GM21529 (cell line): Measurements from ENCODE around the gene FBXL4.

Experiments used
- ATAC-seq: cut with Tn5 transposase; IDR thresholded peaks from one replicate; pipeline ENCODE4 v1.9.1; 2021; ENCODE audit not compliant: unreplicated experiment

FBXL4 gene

DNA sequence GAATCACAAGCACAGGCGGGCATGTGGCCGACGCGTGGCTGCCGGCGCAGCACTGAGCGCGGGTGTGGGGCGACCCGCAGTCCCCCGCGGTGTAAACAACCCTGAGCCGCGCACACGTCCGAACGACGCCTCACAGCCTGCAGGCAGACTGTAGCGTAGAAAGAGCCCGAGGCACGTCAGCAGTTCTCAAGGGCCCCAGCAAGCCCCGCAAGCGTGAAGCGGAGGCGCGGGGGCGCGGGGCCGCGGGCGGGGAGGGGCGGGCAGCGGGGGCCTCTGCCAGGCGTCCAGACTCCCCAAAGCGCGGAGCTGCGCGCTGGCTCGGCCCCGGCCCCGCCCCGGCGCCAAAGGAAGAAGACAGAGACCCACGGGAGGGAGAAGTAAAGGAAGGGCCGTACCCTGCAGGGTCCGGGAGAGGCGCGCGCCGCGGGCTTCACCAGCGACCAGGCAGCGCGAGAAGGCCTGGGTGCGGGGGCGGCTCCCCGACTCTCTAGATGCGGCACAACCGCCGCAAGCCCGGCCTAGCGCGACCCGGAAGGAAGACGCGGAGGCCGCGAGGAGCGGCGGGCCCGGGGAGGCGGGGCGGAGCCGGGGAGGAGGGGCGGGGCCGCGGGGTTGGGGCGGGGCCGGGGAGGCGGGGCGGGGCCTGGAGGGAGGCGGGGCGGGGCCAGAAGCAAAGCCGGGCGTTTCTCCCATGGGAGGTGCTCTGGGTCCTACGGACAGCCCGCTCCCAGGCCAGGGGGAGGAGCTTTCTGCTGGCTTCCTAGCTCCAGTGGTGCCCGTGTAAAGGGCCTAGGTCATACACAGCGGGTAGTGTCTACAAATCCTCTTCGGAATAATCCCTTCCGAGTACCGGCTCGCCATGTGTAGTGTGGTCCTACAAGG is at the start of gene FBXL4:
Gene FBXL4, minus strand, starts transcription at position 536 of the 882 bp plus-strand sequence. CDS start 20,958 bp downstream, outside the sequence.
- peak; percentile 81 for ATAC-seq

DNA sequence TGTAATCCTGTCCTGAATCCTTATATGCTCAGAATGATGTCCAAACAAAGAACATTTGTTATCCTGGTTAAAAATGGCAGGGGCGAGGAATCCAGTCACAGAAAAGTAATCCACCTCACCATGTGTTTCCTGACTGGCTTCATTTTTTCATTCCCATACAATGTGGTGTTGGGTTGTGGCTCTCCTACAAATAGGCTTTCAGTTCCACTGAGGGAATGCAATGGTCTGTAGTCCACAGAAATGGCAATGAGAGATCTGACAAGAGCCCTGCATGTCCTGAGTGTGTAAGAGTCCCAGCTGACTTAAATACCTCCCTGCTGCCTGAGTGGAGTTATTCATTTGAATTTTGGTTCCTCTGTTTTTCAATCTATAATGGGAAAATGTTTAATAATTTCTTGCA is 47.4 kb upstream of the FBXL4 start:
- ATAC-seq, result no peak

DNA sequence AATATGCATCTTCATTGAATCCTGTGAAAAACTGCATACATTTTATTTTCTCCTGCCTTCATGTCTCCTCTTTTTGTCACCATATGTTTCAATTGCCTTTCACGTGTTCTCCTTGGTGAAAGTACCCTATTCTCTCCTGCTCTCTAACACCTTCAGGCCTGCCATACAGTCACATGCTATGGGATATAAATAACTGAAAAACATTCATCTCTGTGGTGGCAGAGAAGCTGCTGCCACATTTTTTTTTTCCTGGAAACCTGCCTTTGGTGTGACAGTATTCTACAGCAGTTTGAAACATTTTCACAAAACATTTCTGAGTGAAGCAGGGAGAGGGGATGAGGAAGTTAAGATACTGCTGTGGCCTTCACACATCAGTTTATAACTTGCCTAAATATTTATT is 44.8 kb upstream of the FBXL4 start:
- ATAC-seq, result no peak

DNA sequence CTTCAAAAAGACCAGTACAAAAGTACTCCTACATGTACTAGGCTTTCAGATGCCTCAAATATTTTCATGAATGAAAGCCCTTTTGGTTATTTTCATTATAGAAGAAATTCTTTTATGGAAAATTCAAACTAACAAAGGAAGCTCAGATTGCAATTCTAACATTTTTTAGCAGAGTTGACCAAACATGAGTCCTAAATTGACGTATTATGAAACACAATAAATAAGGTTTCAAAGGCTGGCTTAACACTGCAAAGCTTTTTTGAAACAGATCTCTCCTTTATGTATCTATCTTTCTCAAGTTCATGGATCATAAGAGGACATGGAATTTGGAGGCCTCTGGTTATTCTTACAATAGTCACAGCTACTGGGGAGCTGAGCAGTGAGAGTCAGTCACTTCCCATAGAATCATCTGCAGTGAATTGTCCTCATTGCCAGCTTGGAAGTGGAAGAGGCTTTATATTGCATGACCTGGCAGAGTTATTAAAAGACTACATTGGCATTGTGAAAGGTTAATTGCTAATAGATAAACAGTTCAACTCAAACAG is 38.4 kb upstream of the FBXL4 start:
- no peak for ATAC-seq

DNA sequence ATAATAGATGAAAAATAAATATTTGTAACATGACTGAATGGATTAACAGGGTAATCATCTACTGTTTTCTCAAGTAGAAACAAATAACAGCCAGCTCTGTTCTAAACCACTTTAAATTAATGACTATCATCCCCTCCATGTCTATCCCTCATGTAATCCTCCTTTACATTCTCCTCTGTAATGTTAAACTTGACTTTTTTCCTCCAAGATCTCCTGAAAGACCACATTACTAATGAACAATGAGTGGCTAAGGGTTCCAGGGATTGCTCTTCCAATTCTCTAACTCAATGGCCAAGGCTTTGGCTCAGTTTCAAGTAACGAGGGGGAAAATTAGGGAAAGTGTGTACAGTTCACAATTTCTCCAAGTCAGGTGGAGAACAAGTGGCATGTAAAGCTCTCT is 37.6 kb upstream of the FBXL4 start:
- ATAC-seq, result no peak

DNA sequence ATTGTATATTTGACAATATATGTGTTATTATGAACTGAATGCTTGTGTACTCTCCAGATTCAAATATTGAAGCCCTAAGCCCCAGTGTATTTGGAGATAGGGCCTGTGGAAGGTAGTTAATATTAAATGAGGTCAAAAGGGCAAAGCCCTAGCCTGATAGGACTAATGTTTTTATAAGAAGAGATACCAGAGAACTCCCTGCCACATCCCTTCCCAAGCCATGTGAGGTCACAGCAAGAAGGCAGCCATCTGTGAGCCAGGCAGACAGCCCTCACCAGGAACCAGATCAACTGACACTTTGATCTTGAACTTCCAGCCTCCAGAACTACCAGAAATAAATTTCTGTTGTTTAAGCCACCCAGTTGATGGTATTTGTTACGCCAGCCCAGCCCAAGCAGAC is 36.4 kb upstream of the FBXL4 start:
- ATAC-seq, result no peak

DNA sequence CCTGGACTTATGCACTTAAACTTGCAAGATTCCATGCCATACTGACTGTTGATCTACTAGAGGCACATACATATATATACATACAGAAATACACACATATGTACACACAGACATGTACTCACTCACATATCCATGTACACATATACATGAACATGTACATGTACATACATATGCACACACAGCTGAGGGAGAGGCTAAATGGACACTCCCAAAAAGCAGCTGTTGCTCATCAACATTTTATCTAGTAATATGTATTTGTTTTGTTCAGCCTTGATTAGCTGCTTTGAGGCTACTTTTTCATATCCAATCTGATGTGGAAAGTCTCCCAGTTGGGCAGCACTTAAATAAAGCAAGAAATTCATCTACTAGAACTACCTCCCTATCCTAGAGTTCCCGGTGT is 33.7 kb upstream of the FBXL4 start:
- ATAC-seq, result no peak

DNA sequence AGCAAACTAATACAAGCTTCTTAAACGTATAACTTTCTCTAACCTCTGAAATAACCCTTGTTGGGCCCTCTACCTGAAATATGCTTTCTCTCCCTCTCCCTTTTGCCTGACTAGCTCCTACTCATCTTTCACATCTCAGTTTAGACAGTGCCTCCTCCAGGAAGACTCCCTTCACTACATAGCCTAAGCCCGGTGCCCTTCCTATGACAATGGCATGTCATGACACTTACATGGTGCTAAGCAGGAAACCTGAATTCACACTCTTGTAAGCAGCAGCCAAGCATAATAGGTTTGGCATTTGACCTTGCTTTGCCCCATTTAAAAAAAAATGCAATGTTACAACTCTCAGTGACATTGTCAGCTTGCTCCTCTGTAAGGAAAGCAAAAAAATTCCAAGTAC is 33.1 kb upstream of the FBXL4 start:
- ATAC-seq, result no peak

DNA sequence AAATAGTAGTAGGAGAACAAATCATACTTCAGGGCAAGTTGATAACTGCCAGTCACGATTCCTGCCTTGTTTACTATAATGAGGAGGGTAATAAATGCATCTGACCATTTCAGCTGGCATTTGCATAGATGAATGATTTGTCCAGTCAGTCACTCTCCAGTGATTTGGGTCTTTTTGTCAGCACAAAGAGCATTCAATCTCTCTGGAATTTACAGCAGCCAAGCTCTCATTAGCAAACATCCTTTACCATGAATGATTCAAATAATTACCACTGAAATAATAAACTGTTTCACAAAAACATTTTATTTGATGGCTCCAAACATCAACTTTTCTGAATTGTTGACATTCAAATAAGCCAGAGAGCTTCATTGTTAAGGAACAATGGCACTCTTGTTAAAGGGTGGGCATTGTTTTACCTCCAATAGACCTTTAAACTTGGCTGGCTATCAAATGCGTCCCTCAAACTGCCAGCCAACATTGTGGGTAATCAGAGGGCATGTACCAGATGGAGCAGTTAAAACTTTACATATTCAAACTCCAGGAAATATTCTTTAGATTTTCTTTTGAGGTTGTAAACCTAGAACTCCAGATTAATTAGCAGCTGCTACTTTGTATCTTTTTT is 30.0 kb upstream of the FBXL4 start:
- ATAC-seq, result no peak

DNA sequence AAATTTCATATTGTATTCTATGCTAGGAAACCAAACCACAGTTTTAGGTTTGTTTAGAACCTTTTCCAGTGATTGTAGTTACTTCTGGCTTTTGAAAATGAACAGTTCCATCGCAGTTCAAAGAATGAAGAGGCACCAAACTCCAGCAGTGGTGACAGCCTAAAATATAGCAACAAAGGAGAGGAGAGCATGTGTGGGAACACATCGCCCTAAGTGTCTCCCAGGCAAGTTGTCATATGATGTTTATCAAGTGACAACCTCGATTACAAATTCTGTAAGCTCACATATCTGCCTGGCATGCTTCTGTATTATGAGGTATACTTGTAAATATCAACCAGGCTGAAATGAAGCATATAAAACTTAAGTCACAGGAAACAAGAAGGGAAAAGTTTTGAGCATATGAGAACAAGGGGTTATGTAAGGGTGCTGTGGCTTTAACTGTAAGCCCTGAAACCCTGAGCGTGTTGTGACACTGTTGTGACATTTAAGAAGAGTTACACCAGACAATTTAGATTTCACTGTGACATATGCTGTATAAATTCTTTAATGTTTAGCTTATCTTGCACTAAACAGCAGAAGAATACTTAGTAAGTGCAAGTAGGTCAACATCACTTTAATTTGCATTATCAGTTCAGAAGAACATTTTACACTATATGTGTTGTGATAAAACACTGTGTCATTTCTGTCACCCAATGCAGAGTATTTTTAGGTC is 29.1 kb upstream of the FBXL4 start:
- no peak for ATAC-seq

DNA sequence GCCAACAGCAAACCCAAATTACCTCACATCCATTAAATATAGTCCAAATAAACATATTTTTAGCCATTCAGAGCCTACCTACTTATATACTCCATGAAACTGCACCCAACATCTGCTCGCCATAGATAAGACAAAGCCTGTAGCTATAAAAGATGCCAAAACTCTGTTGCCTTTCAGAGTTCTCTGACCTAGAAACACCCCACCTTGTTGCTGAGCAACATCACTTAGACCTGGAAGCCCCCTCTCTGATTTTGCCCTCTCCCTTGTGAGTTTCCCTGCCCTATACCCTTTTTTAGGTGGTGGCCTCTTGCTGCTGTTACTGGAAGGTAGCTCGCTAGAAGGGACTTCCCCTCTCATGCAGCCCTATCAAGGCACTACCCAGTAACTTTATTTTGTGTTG is 27.7 kb upstream of the FBXL4 start:
- ATAC-seq, result no peak

DNA sequence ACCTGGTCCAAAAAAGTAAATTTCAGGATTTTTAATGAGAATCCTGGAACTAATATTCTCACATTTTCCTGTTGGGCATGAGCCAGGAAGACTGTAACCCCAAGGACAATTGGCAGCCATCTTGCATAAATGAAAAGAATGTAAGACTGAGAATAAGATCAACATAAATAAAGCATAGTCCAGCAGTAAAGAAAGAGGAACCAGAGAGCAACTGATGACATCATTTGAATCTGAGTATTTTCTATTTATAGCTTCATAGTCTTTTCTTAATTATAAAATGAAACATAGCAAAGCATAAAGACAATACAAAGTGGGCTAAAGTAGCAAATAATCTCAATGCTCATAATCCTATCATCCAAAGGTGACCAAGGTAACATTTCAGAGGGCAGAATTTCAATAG is 26.6 kb upstream of the FBXL4 start:
- no peak for ATAC-seq

DNA sequence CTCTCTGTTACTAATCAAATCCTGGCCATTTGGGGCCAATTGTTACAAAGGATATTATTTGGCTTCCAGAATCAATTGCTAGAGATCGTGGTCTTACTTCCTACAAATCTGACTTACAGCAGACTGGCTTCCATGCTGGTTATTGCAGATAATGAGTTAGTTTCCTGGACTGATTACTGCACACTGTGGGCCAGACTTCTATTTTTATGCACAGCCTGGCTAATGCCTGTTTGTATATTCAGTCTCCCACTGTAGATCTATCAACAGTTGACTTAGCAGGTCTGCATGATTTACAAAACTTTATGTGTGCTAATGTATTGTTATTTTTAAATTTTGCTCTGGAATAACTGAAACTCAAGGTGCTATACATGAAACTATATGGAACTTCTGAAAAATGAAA is 25.8 kb upstream of the FBXL4 start:
- no peak for ATAC-seq

DNA sequence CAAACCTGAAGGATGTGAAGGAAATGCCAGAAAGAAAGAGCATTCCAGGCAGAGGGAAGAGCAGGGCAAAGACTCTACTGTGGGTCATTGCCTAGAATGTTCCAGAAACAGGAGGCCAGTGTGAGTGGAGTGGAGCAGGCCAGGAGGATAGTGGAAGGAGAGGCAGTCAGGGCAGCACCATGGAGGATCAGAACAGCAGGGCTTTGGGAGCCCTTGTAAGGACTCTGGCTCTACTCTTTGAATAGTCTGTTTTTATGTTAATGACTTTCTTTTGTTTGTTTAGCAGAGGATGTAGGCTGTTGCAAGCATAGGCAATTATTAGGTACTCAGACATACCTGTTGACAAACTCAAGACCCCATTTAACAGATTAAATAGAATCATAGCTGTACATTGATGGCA is 23.6 kb upstream of the FBXL4 start:
- no peak for ATAC-seq

DNA sequence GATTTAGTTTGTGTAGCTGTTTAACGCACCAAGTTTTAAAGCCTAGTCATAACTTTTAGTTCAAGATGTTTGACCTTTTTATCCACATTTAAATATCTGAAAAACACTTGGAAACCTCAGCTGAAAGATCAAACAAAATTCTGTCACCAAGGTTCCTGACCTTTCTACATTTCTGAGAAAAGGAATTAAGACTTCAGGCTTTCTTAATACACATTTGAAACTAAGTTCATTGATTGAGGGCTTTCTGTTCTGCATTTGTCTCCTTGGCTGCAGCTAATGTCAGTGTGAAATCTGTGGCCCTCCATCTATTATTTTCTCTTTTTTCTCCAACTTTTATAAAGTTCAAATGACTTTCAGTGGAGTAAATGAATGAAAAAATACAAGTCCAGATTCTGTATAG is 22.7 kb upstream of the FBXL4 start:
- ATAC-seq, result no peak

DNA sequence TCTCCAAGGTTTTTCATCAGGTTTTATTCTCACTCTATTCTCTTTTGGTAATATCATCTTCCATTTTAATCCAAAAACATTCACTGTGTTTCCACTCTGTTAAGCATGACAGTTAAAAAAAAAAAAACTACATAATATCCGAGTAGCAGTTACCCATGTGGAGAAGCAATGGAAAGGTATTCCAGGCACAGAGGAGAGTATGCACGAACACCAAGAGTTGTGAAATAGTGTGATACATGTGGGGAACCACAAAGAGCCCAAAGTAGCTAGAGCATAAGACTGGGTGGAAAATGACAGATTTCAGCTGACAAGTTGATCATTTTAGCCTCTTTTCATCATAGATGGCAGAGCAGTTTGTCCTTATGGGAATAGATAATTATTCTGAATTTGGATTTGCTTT is 19.9 kb upstream of the FBXL4 start:
- no peak for ATAC-seq

DNA sequence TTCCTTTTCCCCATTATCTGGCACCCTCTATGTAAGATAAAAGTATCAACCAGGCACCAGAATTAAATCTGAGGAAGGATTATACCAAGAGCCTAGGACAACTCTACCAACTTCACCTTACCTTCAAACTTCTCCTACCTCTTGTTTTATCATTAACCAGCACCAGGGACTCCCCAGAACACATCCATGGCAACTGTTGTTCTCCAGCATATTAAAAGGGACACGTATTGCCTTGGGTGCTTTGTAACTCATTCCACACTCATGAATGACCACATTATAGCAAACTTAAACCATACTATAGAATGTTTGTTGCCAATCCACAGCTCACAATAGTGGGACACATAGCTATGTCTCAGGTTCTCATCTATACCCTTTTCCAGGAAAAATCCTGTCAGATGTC is 11.9 kb upstream of the FBXL4 start:
- ATAC-seq, result no peak

DNA sequence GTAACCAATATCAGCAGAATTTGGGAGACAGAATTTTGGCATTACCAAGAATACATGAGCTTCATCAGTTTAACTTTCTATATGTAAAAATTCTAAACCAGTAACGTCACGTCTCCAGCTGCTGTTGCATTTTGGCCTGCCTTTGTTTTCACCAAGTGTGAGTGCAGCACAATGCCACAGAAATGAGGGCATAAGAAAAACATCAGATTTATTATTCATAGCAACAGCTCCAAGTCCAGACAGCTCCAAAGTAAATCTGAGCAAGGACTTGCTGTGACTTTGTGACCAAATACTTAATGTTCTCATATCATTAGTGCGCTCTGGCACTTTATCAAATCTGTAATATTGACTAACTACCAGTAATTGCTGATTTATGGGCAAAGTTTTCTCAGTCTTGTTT is 11.0 kb upstream of the FBXL4 start:
- no peak for ATAC-seq

DNA sequence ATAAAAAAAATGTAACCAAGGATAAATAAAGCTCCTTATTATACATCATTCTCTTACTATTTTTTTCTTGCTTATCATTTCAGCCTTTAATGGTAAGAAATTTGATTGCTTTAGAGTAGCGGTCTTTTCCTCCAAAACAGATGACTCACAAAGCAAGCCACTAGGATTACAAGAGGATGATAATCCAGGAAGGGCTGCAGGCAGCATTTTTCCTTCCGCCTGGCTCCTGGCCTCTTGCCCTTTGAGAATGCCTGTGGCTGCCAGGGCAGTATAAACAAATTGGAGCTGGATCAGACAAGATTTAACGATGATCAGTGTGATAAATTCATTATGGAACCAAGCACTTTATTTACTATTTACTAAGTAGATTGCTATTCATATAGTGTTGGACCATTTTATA is 9.7 kb upstream of the FBXL4 start:
- ATAC-seq, result no peak

DNA sequence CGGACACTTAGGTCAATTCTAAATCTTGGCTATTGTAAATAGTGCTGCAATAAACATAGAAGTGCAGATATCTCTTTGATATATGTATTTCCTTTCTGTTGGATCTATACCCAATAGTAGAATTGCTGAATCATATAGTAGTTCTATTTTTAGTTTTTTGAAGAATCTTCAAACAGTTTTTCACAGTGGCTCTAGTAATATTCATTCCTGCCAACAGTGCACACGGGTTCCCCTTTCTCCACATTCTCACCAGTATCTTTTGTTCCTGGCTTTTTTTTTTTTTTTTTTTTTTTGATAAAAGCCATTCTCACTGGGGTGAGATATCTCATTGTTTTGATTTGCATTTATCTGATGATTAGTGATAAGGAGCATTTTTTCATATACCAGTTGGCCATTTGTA is 1.8 kb upstream of the FBXL4 start:
- no peak for ATAC-seq

DNA sequence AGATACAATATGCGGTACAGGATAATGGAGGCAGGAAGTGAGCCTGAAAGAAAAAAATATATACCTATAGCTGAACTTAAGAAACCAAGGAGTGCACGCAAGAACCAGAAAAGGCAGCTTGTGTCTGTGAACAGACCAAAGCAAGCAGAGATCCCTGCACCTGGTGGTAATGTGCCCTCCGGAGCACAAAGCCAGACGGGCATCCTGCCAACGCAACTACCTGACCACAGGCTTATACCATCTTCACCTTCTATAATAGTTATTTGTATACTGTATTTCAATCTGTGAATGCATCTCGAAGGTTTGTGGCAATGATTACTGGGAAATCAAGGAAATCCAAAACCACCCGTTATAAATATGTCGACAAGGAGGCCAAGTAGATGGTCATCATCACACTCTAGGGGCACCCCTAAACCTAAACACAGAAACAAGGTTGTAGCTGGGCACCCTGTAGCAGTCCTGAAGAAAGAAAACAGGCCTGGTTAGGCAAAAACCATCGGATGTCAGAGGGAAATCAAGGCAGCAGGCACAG is 801 bp downstream of the FBXL4 start:
- peak; percentile 29 for ATAC-seq
